Neural crest cell (in vitro differentiated cells): ENCODE results near the gene ZNF536. TPM values are rescaled to one million over a fixed set of nuclear protein-coding genes. Genes with fewer than 3 reads are reported as not detected.
"Not testable (repeated sequence)": the region's sequence is repeated elsewhere in the genome, so short reads cannot be mapped to it uniquely, and the experiment has no call there.

Source experiments
- DNase-seq: peaks from one replicate; pipeline ENCODE4 v3.0.0; 2021; ENCODE audit warnings: low read depth, mixed read lengths, low spot score
- H3K27ac Mint-ChIP-seq: one replicate; pipeline ENCODE4 v1.8.0; 2021; ENCODE audit warnings: mild to moderate bottlenecking, mixed read lengths; ENCODE audit not compliant: unreplicated experiment
- H3K27me3 Mint-ChIP-seq: 2 replicates; pipeline ENCODE4 v1.8.0; 2021; ENCODE audit warnings: low read depth, mild to moderate bottlenecking, mixed read lengths
- H3K36me3 Mint-ChIP-seq: 2 replicates; pipeline ENCODE4 v1.8.0; 2021; ENCODE audit warnings: low read depth, mild to moderate bottlenecking, mixed read lengths
- H3K4me1 Mint-ChIP-seq: 2 replicates; pipeline ENCODE4 v1.8.0; 2021; ENCODE audit warnings: mixed read lengths
- H3K4me3 Mint-ChIP-seq: one replicate; pipeline ENCODE4 v1.8.0; 2021; ENCODE audit warnings: mild to moderate bottlenecking, mixed read lengths
- H3K9me3 Mint-ChIP-seq: 2 replicates; pipeline ENCODE4 v1.8.0; 2021; ENCODE audit warnings: mixed read lengths
- CTCF ChIP-seq: fragments of 200-600 bp; sonication (generic); conservative IDR thresholded peaks from 2 replicates; pipeline ENCODE4 v1.5.0; 2021; ENCODE audit warnings: antibody characterized with exemption, mild to moderate bottlenecking
- total RNA-seq: library from RNA; stranded (reverse); gene quantifications from 2 replicates; pipeline ENCODE4 v1.2.1, GENCODE V29; 2021

ZNF536 gene
- total RNA-seq, 1 donor from 2014 or later = 22.0 TPM

GRCh38 chr19:30444253-30444671 lies 72.1 kb downstream of the ZNF536 start:
- H3K27ac Mint-ChIP-seq = no peak overlapping the region
- peaks cover 31% of the 10 kb centered on the region for H3K4me1 Mint-ChIP-seq
- no peaks in the 10 kb centered on the region for H3K9me3 Mint-ChIP-seq
- DNase-seq = no peak
- no peaks in the 10 kb centered on the region for H3K27me3 Mint-ChIP-seq
- no peaks in the 10 kb centered on the region for H3K36me3 Mint-ChIP-seq
- TF ChIP-seq CTCF = no peak
- no peak overlapping the region for H3K4me3 Mint-ChIP-seq

- Mint-ChIP-seq H3K36me3 (no peaks in the 10 kb centered on the region), H3K27me3 (no peaks in the 10 kb centered on the region), H3K27ac (no peak overlapping the region), H3K4me3 (no peak overlapping the region), H3K4me1 (peaks cover 36% of the 10 kb centered on the region), H3K9me3 (no peaks in the 10 kb centered on the region)
- no peak for TF ChIP-seq CTCF
- no peak for DNase-seq
These were observed 72.6 kb downstream of the ZNF536 start for GRCh38 chr19:30444686-30445232.

- Mint-ChIP-seq H3K4me3 (no peak overlapping the region), H3K9me3 (no peaks in the 10 kb centered on the region), H3K27me3 (no peaks in the 10 kb centered on the region), H3K36me3 (no peaks in the 10 kb centered on the region), H3K4me1 (peaks cover 42% of the 10 kb centered on the region), H3K27ac (no peak overlapping the region)
- TF ChIP-seq CTCF = no peak
- DNase-seq = no peak
These were observed 73.2 kb downstream of the ZNF536 start for GRCh38 chr19:30445385-30445784.

- not testable (repeated sequence) for H3K4me3 Mint-ChIP-seq, H3K36me3 Mint-ChIP-seq, H3K27me3 Mint-ChIP-seq, DNase-seq, H3K9me3 Mint-ChIP-seq
- H3K4me1 Mint-ChIP-seq = peaks cover 43% of the 10 kb centered on the region
- H3K27ac Mint-ChIP-seq = peak overlapping the region; percentile 28
These were observed 73.9 kb downstream of the ZNF536 start for GRCh38 chr19:30446120-30446519.

GRCh38 chr19:30446850-30447552 lies 74.8 kb downstream of the ZNF536 start:
- Mint-ChIP-seq H3K36me3 (no peaks in the 10 kb centered on the region), H3K27ac (no peak overlapping the region), H3K9me3 (no peaks in the 10 kb centered on the region), H3K4me1 (peaks cover 50% of the 10 kb centered on the region), H3K27me3 (no peaks in the 10 kb centered on the region), H3K4me3 (no peak overlapping the region)
- no peak for DNase-seq
- no peak for TF ChIP-seq CTCF

- no peaks in the 10 kb centered on the region for H3K36me3 Mint-ChIP-seq
- no peaks in the 10 kb centered on the region for H3K9me3 Mint-ChIP-seq
- H3K4me3 Mint-ChIP-seq = peak overlapping the region; percentile 48
- no peak for TF ChIP-seq CTCF
- DNase-seq = no peak
- no peaks in the 10 kb centered on the region for H3K27me3 Mint-ChIP-seq
- H3K4me1 Mint-ChIP-seq = peaks cover 54% of the 10 kb centered on the region
- no peak overlapping the region for H3K27ac Mint-ChIP-seq
These were observed 75.3 kb downstream of the ZNF536 start for GRCh38 chr19:30447553-30447870.
